Sigmoid colon (tissue), 7 donors: ENCODE data around the gene CAMK2N2. TPM values are rescaled to one million over a fixed set of nuclear protein-coding genes. Genes with fewer than 3 reads are reported as not detected.

Experiments
- DNase-seq: peaks from one replicate; pipeline ENCODE4 v3.0.0-alpha.2; 2019
- H3K27ac ChIP-seq, 4 donors: fragments of 200-600 bp; sonication (generic); one replicate each; pipeline ENCODE4 v1.5.1; 2016 to 2019; ENCODE audit warnings: mild to moderate bottlenecking in 1 of 4
- H3K27me3 ChIP-seq, 3 donors: fragments of 200-600 bp; sonication (generic); one replicate each; pipeline ENCODE4 v1.5.1; 2019; ENCODE audit warnings: mild to moderate bottlenecking in 1 of 3
- H3K36me3 ChIP-seq, 4 donors: fragments of 200-600 bp; sonication (generic); one replicate each; pipeline ENCODE4 v1.5.1; 2016 to 2019
- H3K4me1 ChIP-seq, 4 donors: fragments of 200-600 bp; sonication (generic); one replicate each; pipeline ENCODE4 v1.5.1; 2017 to 2019
- H3K4me3 ChIP-seq, 4 donors: fragments of 200-600 bp; sonication (generic); one replicate each; pipeline ENCODE4 v1.5.1; 2017 to 2019; ENCODE audit warnings: mild to moderate bottlenecking in 2 of 4, moderate library complexity in 1 of 4
- H3K9me3 ChIP-seq, 4 donors: fragments of 200-600 bp in 3 of 4; sonication (generic) in 3 of 4; one replicate each; pipeline versions ENCODE4 v1.5.1 to v1.6.1; 2013 to 2019
- EP300 ChIP-seq, 4 donors: sonication (generic); formaldehyde crosslinking; IDR thresholded peaks; one replicate each; pipeline ENCODE4 v1.6.1; 2017; ENCODE audit warnings: antibody characterized with exemption in 4 of 4
- POLR2A ChIP-seq, 2 donors: fragments of 450-650 bp; IDR thresholded peaks; one replicate each; pipeline ENCODE4 v1.6.1; 2016; ENCODE audit warnings: antibody characterized with exemption in 2 of 2, mild to moderate bottlenecking in 2 of 2, moderate library complexity in 2 of 2
- POLR2AphosphoS5 ChIP-seq, 4 donors: sonication (generic); formaldehyde crosslinking; IDR thresholded peaks; one replicate each; pipeline ENCODE4 v1.6.1; 2017; ENCODE audit warnings: antibody characterized with exemption in 4 of 4
- WGBS, 2 donors: extraction: QIAGEN DNeasy Blood & Tissue Kit; methylation state at CpG; one replicate each; pipeline ENCODE4 v1.1.7; 2013; 5-methylcytosine and 5-hydroxymethylcytosine counted together
- intact Hi-C: fragments of 100-400 bp; cut with DNase I; formaldehyde crosslinking; loops from one replicate; pipeline ENCODE4 v1.15.1; 2023
- polyA plus RNA-seq, 3 donors: library from polyadenylated mRNA; stranded (reverse); fragments of 200-250 nt; gene quantifications; one replicate each; pipeline ENCODE4 v1.2.3, GENCODE V29; 2013
- total RNA-seq, 4 donors: library from RNA; depleted of rRNA; stranded (reverse); fragments of >200 nt; gene quantifications; one replicate each; pipeline ENCODE4 v1.1.0, GENCODE V29; 2016
- TF ChIP-seq, protein P1 (sequence below), 4 experiments: fragments of 450-650 bp in 3 of 4; fragments of 200-600 bp in 1 of 4; IDR thresholded peaks; one replicate each; pipeline ENCODE4 v1.5.1; 2016 to 2019; ENCODE audit warnings: antibody characterized with exemption in 4 of 4, mild to moderate bottlenecking in 3 of 4, moderate library complexity in 2 of 4
- donor health status: healthy with polysubstance abuse.
- donor health status: Bipolar disorder and iron deficiency.
- donor health status: healthy.

CAMK2N2 gene
- total and polyA plus RNA-seq, 7 donors = 0.28 to 0.71 TPM; not detected in 5

DNA sequence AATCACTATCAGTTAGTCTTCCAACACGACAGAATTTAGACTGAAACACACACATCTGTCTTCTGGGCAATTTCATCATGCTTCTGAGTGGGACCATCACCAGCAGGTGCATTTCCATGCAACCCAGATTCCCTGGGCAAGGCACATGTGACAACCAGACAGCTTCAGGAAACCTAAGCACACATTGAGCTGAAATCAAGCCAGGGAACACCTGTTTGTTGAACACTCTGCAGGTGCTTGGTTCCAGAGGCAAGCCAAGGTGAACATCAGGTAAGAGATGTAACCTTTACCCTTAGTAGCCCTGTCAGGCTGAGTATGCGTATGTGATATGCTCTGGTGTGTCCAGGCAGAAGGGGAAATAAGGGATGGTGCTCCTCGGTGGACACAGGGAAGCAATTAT, 34.4 kb upstream of the CAMK2N2 start:
- 18 to 59% methylated on average over 3 of the region's 3 CpGs for WGBS, 2 donors
- intact Hi-C loops = loop anchor here (5.0 kb wide), 2 partner anchors 48 to 108 kb away; partner anchors contain the start of genes ABCF3, ALG3 and EEF1AKMT4
- Histone ChIP-seq H3K36me3 (peaks cover 0 to 9% (median 6%) of the 10 kb centered on the region in 4 donors), H3K4me3 (no peak overlapping the region), H3K4me1 (peaks cover 0 to 18% (median 13%) of the 10 kb centered on the region in 4 donors), H3K27ac (no peak overlapping the region), H3K9me3 (no peaks in the 10 kb centered on the region), H3K27me3 (no peaks in the 10 kb centered on the region)
- DNase-seq = no peak
- TF ChIP-seq POLR2A (IDR thresholded peaks at IDR 0.05) (no peak), EP300 (IDR thresholded peaks at IDR 0.05) (no peak), POLR2AphosphoS5 (IDR thresholded peaks at IDR 0.05) (no peak)
- TF ChIP-seq, protein P1, sequence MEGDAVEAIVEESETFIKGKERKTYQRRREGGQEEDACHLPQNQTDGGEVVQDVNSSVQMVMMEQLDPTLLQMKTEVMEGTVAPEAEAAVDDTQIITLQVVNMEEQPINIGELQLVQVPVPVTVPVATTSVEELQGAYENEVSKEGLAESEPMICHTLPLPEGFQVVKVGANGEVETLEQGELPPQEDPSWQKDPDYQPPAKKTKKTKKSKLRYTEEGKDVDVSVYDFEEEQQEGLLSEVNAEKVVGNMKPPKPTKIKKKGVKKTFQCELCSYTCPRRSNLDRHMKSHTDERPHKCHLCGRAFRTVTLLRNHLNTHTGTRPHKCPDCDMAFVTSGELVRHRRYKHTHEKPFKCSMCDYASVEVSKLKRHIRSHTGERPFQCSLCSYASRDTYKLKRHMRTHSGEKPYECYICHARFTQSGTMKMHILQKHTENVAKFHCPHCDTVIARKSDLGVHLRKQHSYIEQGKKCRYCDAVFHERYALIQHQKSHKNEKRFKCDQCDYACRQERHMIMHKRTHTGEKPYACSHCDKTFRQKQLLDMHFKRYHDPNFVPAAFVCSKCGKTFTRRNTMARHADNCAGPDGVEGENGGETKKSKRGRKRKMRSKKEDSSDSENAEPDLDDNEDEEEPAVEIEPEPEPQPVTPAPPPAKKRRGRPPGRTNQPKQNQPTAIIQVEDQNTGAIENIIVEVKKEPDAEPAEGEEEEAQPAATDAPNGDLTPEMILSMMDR (IDR thresholded peaks at IDR 0.05) = no peak

DNA sequence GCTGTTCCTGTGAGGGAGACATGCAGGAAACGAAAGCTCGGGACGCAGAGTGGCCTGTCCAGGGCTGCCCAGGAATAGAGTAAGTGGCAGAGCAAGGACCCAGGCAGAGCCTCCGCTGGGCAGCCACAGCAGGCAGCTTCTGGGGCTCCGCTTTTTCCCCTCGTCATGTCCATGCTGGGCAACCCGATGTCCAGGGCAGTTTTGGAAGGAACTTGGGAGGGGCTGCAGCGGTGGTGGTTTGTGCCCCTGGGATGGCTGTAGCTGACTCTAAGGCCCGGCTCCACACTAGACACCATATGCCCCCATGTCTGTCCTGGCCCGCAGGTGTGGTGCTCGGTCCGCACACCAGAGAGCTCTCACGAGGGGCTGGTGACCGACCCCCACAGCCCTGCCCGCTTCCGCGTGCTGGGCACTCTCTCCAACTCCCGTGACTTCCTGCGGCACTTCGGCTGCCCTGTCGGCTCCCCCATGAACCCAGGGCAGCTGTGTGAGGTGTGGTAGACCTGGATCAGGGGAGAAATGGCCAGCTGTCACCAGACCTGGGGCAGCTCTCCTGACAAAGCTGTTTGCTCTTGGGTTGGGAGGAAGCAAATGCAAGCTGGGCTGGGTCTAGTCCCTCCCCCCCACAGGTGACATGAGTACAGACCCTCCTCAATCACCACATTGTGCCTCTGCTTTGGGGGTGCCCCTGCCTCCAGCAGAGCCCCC, 30.5 kb upstream of the CAMK2N2 start:
- WGBS, 2 donors = 93 to 94% methylated on average over 21 of the region's 21 CpGs
- Histone ChIP-seq H3K4me3 (no peak overlapping the region), H3K27ac (no peak overlapping the region), H3K4me1 (no peaks in the 10 kb centered on the region), H3K36me3 (no peaks in the 10 kb centered on the region), H3K27me3 (peaks cover 0 to 15% (median 0%) of the 10 kb centered on the region in 3 donors), H3K9me3 (no peaks in the 10 kb centered on the region)
- DNase-seq = no peak
- TF ChIP-seq EP300 (IDR thresholded peaks at IDR 0.05) (no peak), POLR2A (IDR thresholded peaks at IDR 0.05) (no peak), POLR2AphosphoS5 (IDR thresholded peaks at IDR 0.05) (no peak)
- TF ChIP-seq, protein P1 (IDR thresholded peaks at IDR 0.05) = no peak
- intact Hi-C loops = no loop called here

DNA sequence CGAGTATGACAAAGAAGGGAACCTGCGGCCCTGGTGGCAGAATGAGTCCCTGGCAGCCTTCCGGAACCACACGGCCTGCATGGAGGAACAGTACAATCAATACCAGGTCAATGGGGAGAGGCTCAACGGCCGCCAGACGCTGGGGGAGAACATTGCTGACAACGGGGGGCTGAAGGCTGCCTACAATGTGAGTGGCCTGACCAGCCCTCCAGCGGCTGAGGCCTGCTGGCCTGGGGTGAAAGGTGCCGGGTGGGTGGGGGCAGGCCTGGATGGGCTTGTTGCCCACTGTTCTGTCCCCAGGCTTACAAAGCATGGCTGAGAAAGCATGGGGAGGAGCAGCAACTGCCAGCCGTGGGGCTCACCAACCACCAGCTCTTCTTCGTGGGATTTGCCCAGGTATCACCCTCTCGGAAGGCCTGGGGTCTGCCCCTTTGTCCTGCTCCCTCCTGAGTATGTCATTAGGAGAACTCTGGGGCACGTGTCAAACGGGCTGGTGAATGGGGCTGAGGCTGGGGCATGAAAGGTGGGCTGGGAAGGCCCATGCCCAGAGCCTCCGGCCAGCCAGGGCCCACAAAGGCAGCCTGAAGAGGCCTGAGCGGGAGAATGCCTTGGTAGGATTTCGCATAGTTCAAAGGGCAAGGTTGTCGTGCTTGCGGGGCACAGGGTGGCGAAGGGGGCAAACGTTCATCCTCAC, 29.8 kb upstream of the CAMK2N2 start:
- TF ChIP-seq POLR2AphosphoS5 (IDR thresholded peaks at IDR 0.05) = no peak
- TF ChIP-seq, protein P1 (IDR thresholded peaks at IDR 0.05) = no peak
- no peak for TF ChIP-seq POLR2A (IDR thresholded peaks at IDR 0.05)
- no peak for TF ChIP-seq EP300 (IDR thresholded peaks at IDR 0.05)
- Histone ChIP-seq H3K27ac (no peak overlapping the region), H3K27me3 (peaks cover 0 to 19% (median 0%) of the 10 kb centered on the region in 3 donors), H3K4me1 (no peaks in the 10 kb centered on the region), H3K4me3 (no peak overlapping the region), H3K9me3 (no peaks in the 10 kb centered on the region), H3K36me3 (no peaks in the 10 kb centered on the region)
- intact Hi-C loops = no loop called here
- 88 to 89% methylated on average over 22 of the region's 22 CpGs for WGBS, 2 donors
- no peak for DNase-seq

DNA sequence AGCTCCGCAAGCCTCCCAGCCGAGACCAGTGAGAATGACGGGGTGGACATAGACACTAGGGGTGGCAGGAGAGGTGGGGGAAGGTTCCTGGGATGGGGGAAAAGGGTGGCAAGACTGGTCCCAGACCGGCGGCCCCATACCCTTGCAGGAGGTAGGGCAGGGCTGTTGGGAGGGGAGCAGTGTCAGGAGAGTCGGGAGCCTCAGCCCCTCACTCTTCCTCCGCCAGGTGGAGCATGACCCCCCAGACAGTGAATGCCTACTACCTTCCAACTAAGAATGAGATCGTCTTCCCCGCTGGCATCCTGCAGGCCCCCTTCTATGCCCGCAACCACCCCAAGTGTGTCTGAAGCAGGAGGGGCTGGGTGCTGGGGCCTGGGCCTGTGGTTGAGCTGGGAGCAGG, 29.0 kb upstream of the CAMK2N2 start:
- intact Hi-C loops = no loop called here
- TF ChIP-seq, protein P1 (IDR thresholded peaks at IDR 0.05) = no peak
- TF ChIP-seq POLR2AphosphoS5 (IDR thresholded peaks at IDR 0.05) (no peak), EP300 (IDR thresholded peaks at IDR 0.05) (no peak), POLR2A (IDR thresholded peaks at IDR 0.05) (no peak)
- H3K27ac ChIP-seq = no peak overlapping the region
- no peaks in the 10 kb centered on the region for H3K9me3 ChIP-seq
- DNase-seq = no peak
- H3K27me3 ChIP-seq = peaks cover 0 to 19% (median 0%) of the 10 kb centered on the region in 3 donors
- H3K4me1 ChIP-seq = no peaks in the 10 kb centered on the region
- 88 to 94% methylated on average over 10 of the region's 10 CpGs for WGBS, 2 donors
- H3K36me3 ChIP-seq = no peaks in the 10 kb centered on the region
- no peak overlapping the region for H3K4me3 ChIP-seq
